Measurements from ENCODE around the gene PRR36. TPM values are rescaled to one million over a fixed set of nuclear protein-coding genes. Genes with fewer than 3 reads are reported as not detected.

Gene PRR36
- total RNA-seq, 1 experiment from 2014 or later = 0.26 TPM

GRCh38 chr19:7908078-7908699 lies 34.0 kb upstream of the PRR36 start:
- POLR2A ChIA-PET = interaction anchor here (0.7 kb wide), 1 partner anchor 9 kb away, joined by 6 read pairs; no protein-coding TSS in a partner anchor
- no peak for DNase-seq (ENCODE audit: unreplicated experiment)
- Mint-ChIP-seq H3K27ac (ENCODE audit: low read depth, unreplicated experiment) (no peak overlapping the region), H3K4me1 (ENCODE audit: insufficient read depth, unreplicated experiment) (peaks cover 22% of the 10 kb centered on the region), H3K36me3 (ENCODE audit: insufficient read depth, unreplicated experiment) (peaks cover 34% of the 10 kb centered on the region), H3K4me3 (ENCODE audit: unreplicated experiment) (no peak overlapping the region), H3K9me3 (ENCODE audit: unreplicated experiment) (no peaks in the 10 kb centered on the region), H3K27me3 (ENCODE audit: insufficient read depth, unreplicated experiment) (no peaks in the 10 kb centered on the region)
- TF ChIP-seq, protein P1, sequence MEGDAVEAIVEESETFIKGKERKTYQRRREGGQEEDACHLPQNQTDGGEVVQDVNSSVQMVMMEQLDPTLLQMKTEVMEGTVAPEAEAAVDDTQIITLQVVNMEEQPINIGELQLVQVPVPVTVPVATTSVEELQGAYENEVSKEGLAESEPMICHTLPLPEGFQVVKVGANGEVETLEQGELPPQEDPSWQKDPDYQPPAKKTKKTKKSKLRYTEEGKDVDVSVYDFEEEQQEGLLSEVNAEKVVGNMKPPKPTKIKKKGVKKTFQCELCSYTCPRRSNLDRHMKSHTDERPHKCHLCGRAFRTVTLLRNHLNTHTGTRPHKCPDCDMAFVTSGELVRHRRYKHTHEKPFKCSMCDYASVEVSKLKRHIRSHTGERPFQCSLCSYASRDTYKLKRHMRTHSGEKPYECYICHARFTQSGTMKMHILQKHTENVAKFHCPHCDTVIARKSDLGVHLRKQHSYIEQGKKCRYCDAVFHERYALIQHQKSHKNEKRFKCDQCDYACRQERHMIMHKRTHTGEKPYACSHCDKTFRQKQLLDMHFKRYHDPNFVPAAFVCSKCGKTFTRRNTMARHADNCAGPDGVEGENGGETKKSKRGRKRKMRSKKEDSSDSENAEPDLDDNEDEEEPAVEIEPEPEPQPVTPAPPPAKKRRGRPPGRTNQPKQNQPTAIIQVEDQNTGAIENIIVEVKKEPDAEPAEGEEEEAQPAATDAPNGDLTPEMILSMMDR (IDR thresholded peaks at IDR 0.05; ENCODE audit: unreplicated experiment) = no peak
- no TSS peak for BruUV-seq (replicated peaks)
- intact Hi-C loops (cut with micrococcal nuclease) = no loop called here
- CTCF ChIA-PET = interaction anchor here (0.8 to 1.1 kb wide), 3 partner anchors 14 to 55 kb away, joined by 3 to 5 read pairs (median 4); partner anchors contain the start of gene TIMM44

DNA sequence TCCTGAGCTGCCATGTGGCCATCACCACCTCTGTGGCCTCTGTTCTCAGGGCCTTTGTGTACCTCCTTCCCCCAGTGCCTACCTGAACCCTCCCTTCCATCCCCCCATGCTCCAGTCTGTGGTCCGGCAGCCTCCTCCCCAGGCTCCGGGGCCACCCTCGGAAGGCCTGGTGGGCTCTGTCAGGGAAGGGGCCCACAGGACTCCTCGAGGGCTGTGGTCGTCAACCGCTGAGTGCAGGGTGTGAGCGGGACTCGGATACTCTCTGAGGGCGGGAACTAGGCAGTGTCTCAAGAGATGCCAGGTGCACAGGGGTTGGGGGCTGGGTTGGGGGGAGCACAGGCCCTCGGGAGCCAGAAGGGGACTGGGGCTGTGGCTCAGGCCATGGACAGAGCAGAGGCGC lies 33.4 kb upstream of the PRR36 start:
- H3K27ac Mint-ChIP-seq (ENCODE audit: low read depth, unreplicated experiment) = no peak overlapping the region
- no TSS peak for BruUV-seq (replicated peaks)
- peak overlapping the region; percentile 31 for H3K4me3 Mint-ChIP-seq (ENCODE audit: unreplicated experiment)
- H3K9me3 Mint-ChIP-seq (ENCODE audit: unreplicated experiment) = no peaks in the 10 kb centered on the region
- ChIA-PET CTCF (interaction anchor here (0.9 to 1.1 kb wide), 2 partner anchors 36 to 55 kb away, joined by 3 to 5 read pairs; partner anchors contain the start of gene TIMM44), POLR2A (no interaction called here)
- H3K27me3 Mint-ChIP-seq (ENCODE audit: insufficient read depth, unreplicated experiment) = no peaks in the 10 kb centered on the region
- no peak for DNase-seq (ENCODE audit: unreplicated experiment)
- H3K36me3 Mint-ChIP-seq (ENCODE audit: insufficient read depth, unreplicated experiment) = peaks cover 31% of the 10 kb centered on the region
- TF ChIP-seq, protein P1 (IDR thresholded peaks at IDR 0.05; ENCODE audit: unreplicated experiment) = no peak
- H3K4me1 Mint-ChIP-seq (ENCODE audit: insufficient read depth, unreplicated experiment) = peaks cover 22% of the 10 kb centered on the region
- intact Hi-C loops (cut with micrococcal nuclease) = no loop called here

- TF ChIP-seq, protein P1 (IDR thresholded peaks at IDR 0.05; ENCODE audit: unreplicated experiment) = no peak
- Mint-ChIP-seq H3K9me3 (ENCODE audit: unreplicated experiment) (no peaks in the 10 kb centered on the region), H3K4me1 (ENCODE audit: insufficient read depth, unreplicated experiment) (peaks cover 22% of the 10 kb centered on the region), H3K27me3 (ENCODE audit: insufficient read depth, unreplicated experiment) (no peaks in the 10 kb centered on the region), H3K27ac (ENCODE audit: low read depth, unreplicated experiment) (peak overlapping the region; percentile 59), H3K4me3 (ENCODE audit: unreplicated experiment) (peak overlapping the region; percentile 31), H3K36me3 (ENCODE audit: insufficient read depth, unreplicated experiment) (peaks cover 27% of the 10 kb centered on the region)
- BruUV-seq (replicated peaks) = no TSS peak
- intact Hi-C loops (cut with micrococcal nuclease) = no loop called here
- DNase-seq (ENCODE audit: unreplicated experiment) = no peak
- ChIA-PET POLR2A (no interaction called here), CTCF (no interaction called here)
Measured at GRCh38 chr19:7907122-7907521, 32.9 kb upstream of the PRR36 start.

GRCh38 chr19:7905859-7906258 lies 31.7 kb upstream of the PRR36 start:
- TF ChIP-seq, protein P1 (IDR thresholded peaks at IDR 0.05; ENCODE audit: unreplicated experiment) = no peak
- Mint-ChIP-seq H3K4me1 (ENCODE audit: insufficient read depth, unreplicated experiment) (peaks cover 29% of the 10 kb centered on the region), H3K27ac (ENCODE audit: low read depth, unreplicated experiment) (peak overlapping the region; percentile 98), H3K36me3 (ENCODE audit: insufficient read depth, unreplicated experiment) (peaks cover 23% of the 10 kb centered on the region), H3K4me3 (ENCODE audit: unreplicated experiment) (peak overlapping the region; percentile 97), H3K27me3 (ENCODE audit: insufficient read depth, unreplicated experiment) (no peaks in the 10 kb centered on the region), H3K9me3 (ENCODE audit: unreplicated experiment) (no peaks in the 10 kb centered on the region)
- intact Hi-C loops (cut with micrococcal nuclease) = no loop called here
- DNase-seq (ENCODE audit: unreplicated experiment) = no peak
- no TSS peak for BruUV-seq (replicated peaks)
- ChIA-PET CTCF (interaction anchor here (0.6 to 1.1 kb wide), 2 partner anchors 12 to 57 kb away, joined by 3 to 6 read pairs; no protein-coding TSS in a partner anchor), POLR2A (no interaction called here)
